Motor neuron (in vitro differentiated cells): Measurements from ENCODE around the gene IGSF8. TPM values are rescaled to one million over a fixed set of nuclear protein-coding genes. Genes with fewer than 3 reads are reported as not detected.

Source experiments
- ATAC-seq, 8 experiments: fragments of 200-7000 bp; cut with Tn5 transposase; replicated peaks in 6 of 8; 2 replicates each; pipeline ENCODE4 v1.8.0; 2021; ENCODE audit warnings: mild to moderate bottlenecking in 8 of 8, moderate library complexity in 8 of 8
- H3K27ac ChIP-seq, 2 donors: fragments of 250-450 bp; sonication (Bioruptor Pico); 2 replicates each; pipeline ENCODE4 v1.9.0; 2021; ENCODE audit warnings: antibody characterized with exemption in 2 of 2, mild to moderate bottlenecking in 2 of 2, moderate library complexity in 1 of 2
- H3K4me1 ChIP-seq, 2 donors: fragments of 250-450 bp; sonication (Bioruptor Pico); replicated peaks in 1 of 2; 2 replicates each; pipeline ENCODE4 v1.6.1; 2021; ENCODE audit warnings: antibody characterized with exemption in 2 of 2, mild to moderate bottlenecking in 2 of 2, moderate library complexity in 1 of 2
- H3K4me3 ChIP-seq, 5 donors: fragments of 250-450 bp; sonication (Bioruptor Pico); 2 replicates each; pipeline ENCODE4 v1.9.0; 2021; ENCODE audit warnings: antibody characterized with exemption in 5 of 5, mild to moderate bottlenecking in 5 of 5, moderate library complexity in 4 of 5
- WGBS, 10 experiments: fragments of 450-650 bp; shearing (Covaris generic); methylation state at CpG; one replicate each; pipeline ENCODE4 v1.0.0; 2022; 5-methylcytosine and 5-hydroxymethylcytosine counted together
- in situ Hi-C, 9 experiments: fragments of 400-800 bp; cut with MboI; loops; one replicate each; pipeline ENCODE4 v1.15.0; 2021; ENCODE audit warnings: low sequenced_read_pairs in 9 of 9, low pct_unique_long_range_greater_than_20kb in 2 of 9; ENCODE audit not compliant: unreplicated experiment in 9 of 9
- total RNA-seq, 8 experiments: library from RNA; unstranded; fragments of 300-600 nt; gene quantifications; 2 replicates each; pipeline versions ENCODE4 v1.2.3 to v1.2.4, GENCODE V29; 2022

The IGSF8 gene
- total RNA-seq, 8 experiments from 2014 or later, result 18.6 to 47.4 (median 39.4) TPM

DNA sequence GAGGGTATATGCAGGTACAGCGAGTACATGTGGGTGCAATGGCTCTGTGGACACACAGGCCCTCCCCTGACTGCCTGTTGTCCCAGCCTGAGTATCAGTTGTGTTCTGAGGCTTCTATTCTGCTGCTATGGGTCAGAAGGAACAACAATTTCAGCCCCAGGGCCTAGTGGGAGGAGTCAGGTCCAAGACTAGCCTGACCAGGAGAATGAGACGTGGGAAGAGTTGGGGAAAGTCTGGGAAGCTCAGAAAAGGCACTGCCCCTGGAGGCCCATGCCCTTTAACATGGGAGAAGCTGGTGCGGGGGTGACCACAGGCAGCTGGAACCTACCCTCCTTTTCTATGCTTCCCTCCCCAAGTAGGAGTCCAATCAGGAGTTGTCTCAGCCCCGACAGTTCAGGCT lies 7.7 kb downstream of the IGSF8 start:
- in situ Hi-C loops, result loop anchor here in 3 of 9 experiments (25.0 kb wide), 3 partner anchors 122 to 272 kb away; partner anchors contain the start of genes IGSF9 (in 2 of the 3), TAGLN2 (in 2 of the 3), NHLH1 (in 1 of the 3) and PEA15 (in 1 of the 3)
- H3K4me3 ChIP-seq, result no peak overlapping the region
- 17 to 100% (median 89%) methylated on average over 1 to 3 of the region's 4 CpGs; no CpG with 5 or more reads in 5 of the 10 experiments for WGBS, 10 experiments
- ATAC-seq, result peak in 3 of 8 experiments; percentile 28 to 51 (median 49)
- H3K27ac ChIP-seq, result no peak overlapping the region
- H3K4me1 ChIP-seq, result peaks cover 8 to 11% of the 10 kb centered on the region in 2 donors

DNA sequence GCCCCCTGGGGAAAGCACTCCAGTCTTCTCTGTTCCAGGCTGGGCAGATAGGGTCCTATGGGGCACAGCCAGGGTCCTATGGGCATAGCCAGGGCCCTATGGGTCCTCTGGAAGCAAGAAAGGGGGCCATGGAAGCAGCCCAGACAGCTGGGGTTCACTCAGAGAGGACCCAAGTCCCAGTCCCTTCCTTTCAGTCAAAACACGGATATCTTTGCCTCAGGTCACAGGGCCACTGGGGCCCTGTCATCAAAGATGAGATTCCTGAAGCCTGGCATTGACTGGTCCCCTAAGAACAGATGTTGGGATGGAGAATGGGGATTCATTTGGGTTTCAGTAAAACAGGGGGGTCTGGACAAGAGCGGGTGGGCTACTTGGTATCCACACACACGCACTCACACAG lies 8.5 kb downstream of the IGSF8 start:
- H3K27ac ChIP-seq, result no peak overlapping the region
- no peak for ATAC-seq
- H3K4me1 ChIP-seq, result peaks cover 3 to 7% of the 10 kb centered on the region in 2 donors
- in situ Hi-C loops, result loop anchor here in 3 of 9 experiments (25.0 kb wide), 3 partner anchors 122 to 272 kb away; partner anchors contain the start of genes IGSF9 (in 2 of the 3), TAGLN2 (in 2 of the 3), NHLH1 (in 1 of the 3) and PEA15 (in 1 of the 3)
- 65 to 100% (median 83%) methylated on average over 1 to 3 of the region's 3 CpGs; no CpG with 5 or more reads in 3 of the 10 experiments for WGBS, 10 experiments
- H3K4me3 ChIP-seq, result no peak overlapping the region

DNA sequence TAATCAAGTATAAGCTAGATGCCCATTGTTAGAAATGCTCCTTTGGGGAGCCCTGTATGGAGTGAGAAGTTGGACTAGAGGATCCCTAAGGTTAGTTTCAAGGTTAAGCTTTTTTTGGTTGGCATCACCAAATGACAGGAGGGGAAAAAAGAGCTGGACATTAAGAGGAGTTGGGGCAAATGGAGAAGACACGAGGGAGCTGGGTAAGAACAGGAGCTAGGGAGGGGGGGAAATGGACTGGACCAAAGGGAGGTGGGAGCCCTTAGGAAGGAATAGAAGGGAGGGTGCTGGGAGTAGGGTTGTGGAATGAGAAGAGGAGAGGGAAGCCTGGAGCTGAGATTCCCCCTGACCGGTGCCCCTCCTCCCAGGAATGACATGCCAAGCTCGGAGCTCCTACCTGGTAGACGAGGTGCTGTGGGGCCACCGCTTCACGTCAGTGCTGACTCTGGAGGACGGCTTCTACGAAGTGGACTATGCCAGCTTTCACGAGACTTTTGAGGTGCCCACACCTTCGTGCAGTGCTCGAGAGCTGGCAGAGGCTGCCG lies 11.2 kb downstream of the IGSF8 start:
- in situ Hi-C loops, result loop anchor here in 3 of 9 experiments (25.0 kb wide), 3 partner anchors 125 to 275 kb away; partner anchors contain the start of genes IGSF9 (in 2 of the 3), TAGLN2 (in 2 of the 3), NHLH1 (in 1 of the 3) and PEA15 (in 1 of the 3)
- Histone ChIP-seq H3K4me1 (peaks cover 3 to 7% of the 10 kb centered on the region in 2 donors), H3K27ac (no peak overlapping the region), H3K4me3 (no peak overlapping the region)
- WGBS, 10 experiments, result 20 to 100% (median 90%) methylated on average over 1 to 5 of the region's 12 CpGs; no CpG with 5 or more reads in 3 of the 10 experiments
- no peak for ATAC-seq

DNA sequence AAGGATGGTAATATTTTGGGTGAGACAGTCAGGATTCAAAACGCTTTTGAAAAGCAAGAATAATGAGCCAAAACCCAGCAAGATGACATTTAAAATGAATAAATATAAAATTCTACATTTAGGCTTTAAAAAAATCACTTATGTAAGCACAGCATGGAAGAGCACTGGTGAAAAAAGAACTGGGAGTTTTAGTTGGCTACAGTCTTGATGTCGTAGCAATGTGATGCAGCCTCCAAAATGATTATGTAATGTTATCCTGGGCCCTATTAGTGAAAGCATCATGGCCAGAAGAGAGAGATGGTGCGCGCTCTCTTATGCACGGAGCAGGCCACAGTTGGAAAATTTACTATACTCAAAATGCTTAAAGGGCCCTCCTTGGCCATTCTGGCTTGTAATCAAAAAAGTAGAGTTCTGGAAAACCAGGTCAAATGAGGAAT lies 11.9 kb downstream of the IGSF8 start:
- Histone ChIP-seq H3K4me3 (no peak overlapping the region), H3K4me1 (peaks cover 9 to 12% of the 10 kb centered on the region in 2 donors), H3K27ac (no peak overlapping the region)
- in situ Hi-C loops, result loop anchor here in 3 of 9 experiments (25.0 kb wide), 3 partner anchors 126 to 276 kb away; partner anchors contain the start of genes IGSF9 (in 2 of the 3), TAGLN2 (in 2 of the 3), NHLH1 (in 1 of the 3) and PEA15 (in 1 of the 3)
- 0 to 86% (median 61%) methylated on average over 1 to 5 of the region's 5 CpGs for WGBS, 10 experiments
- no peak for ATAC-seq

DNA sequence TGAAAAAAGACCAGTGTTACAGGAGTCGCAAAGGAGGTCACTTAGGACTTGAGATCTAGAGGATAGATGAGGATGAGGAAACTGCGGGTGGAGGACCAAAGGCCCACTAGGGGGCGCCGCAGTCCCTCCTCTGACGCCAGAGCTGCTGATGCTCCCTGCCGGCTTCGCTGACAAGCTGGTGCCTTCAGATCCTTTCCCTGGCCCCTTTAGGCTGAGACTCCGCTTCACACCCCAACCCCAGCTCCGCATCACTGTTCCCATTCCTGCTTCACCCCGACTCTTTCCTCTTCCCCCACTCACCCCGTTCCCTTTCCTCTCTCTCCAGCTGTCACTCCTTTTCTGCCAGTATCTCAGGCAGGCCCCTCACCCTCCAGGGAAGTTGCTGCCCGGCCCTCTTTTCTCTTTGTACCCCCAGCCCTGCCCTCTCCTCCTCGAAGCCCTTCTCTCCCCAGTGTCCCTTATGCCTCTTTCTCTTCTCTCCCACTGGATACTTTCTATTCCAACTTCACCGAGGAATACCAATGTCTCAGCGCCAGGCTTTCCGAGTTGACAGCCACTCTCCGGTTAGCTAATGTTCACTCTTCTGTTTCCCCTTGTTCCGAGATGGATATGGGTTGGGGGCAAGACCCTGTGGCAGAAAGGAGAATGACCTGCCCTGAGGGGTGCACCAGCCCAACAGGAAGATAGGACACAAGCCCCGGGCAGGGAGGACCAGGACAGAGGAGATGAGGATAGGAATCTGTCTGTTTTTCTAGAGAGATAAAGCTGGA lies 12.5 kb downstream of the IGSF8 start:
- Histone ChIP-seq H3K4me1 (peaks cover 13 to 15% of the 10 kb centered on the region in 2 donors), H3K4me3 (no peak overlapping the region), H3K27ac (no peak overlapping the region)
- in situ Hi-C loops, result loop anchor here in 3 of 9 experiments (25.0 kb wide), 3 partner anchors 126 to 276 kb away; partner anchors contain the start of genes IGSF9 (in 2 of the 3), TAGLN2 (in 2 of the 3), NHLH1 (in 1 of the 3) and PEA15 (in 1 of the 3)
- WGBS, 10 experiments, result 18 to 100% (median 48%) methylated on average over 1 to 11 of the region's 19 CpGs
- peak; percentile 49 to 92 (median 58) for ATAC-seq

DNA sequence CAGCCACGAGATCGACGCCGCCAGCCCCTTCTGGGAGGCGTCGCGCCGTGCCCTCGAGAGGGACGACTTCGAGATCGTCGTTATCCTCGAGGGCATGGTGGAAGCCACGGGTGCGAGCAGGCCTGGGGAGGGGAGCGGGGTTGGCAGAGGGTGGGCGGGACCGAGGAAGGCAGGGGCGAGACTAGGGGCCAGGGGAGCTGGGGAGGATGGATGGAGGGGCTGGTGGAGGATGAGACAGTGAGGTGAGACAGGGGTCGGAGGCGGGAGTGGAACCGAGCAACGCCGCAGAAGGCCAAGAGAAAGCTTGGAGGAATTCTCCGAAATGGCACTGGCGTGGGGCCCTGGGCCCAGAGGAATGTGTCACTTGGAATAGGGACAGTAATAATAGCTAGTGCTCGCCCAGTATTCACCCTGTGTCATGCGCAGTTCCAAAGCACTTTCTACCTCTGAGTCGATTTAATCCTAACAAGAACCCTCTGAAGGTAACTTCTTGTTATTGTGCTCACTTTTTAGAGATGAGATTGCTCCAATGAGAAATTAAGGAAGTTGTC lies 13.6 kb downstream of the IGSF8 start:
- WGBS, 10 experiments, result 64 to 100% (median 94%) methylated on average over 1 to 7 of the region's 30 CpGs; no CpG with 5 or more reads in 4 of the 10 experiments
- no peak for ATAC-seq
- in situ Hi-C loops, result loop anchor here in 3 of 9 experiments (25.0 kb wide), 3 partner anchors 127 to 277 kb away; partner anchors contain the start of genes IGSF9 (in 2 of the 3), TAGLN2 (in 2 of the 3), NHLH1 (in 1 of the 3) and PEA15 (in 1 of the 3)
- H3K27ac ChIP-seq, result no peak overlapping the region
- no peak overlapping the region for H3K4me3 ChIP-seq
- peaks cover 17 to 19% of the 10 kb centered on the region in 2 donors for H3K4me1 ChIP-seq

DNA sequence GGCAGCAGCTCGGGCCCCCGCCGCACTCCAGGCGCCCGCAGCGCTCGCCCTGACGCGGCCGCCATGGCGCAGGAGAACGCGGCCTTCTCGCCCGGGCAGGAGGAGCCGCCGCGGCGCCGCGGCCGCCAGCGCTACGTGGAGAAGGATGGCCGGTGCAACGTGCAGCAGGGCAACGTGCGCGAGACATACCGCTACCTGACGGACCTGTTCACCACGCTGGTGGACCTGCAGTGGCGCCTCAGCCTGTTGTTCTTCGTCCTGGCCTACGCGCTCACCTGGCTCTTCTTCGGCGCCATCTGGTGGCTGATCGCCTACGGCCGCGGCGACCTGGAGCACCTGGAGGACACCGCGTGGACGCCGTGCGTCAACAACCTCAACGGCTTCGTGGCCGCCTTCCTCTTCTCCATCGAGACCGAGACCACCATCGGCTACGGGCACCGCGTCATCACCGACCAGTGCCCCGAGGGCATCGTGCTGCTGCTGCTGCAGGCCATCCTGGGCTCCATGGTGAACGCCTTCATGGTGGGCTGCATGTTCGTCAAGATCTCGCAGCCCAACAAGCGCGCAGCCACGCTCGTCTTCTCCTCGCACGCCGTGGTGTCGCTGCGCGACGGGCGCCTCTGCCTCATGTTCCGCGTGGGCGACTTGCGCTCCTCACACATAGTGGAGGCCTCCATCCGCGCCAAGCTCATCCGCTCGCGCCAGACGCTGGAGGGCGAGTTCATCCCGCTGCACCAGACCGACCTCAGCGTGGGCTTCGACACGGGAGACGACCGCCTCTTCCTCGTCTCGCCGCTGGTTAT lies 14.2 kb downstream of the IGSF8 start:
- in situ Hi-C loops, result loop anchor here in 3 of 9 experiments (25.0 kb wide), 3 partner anchors 128 to 278 kb away; partner anchors contain the start of genes IGSF9 (in 2 of the 3), TAGLN2 (in 2 of the 3), NHLH1 (in 1 of the 3) and PEA15 (in 1 of the 3)
- H3K27ac ChIP-seq, result no peak overlapping the region
- WGBS, 10 experiments, result 5 to 79% (median 70%) methylated on average over 4 to 56 of the region's 96 CpGs; no CpG with 5 or more reads in 3 of the 10 experiments
- H3K4me3 ChIP-seq, result peak overlapping the region in 4 of 5 donors; percentile 9 to 24 (median 18)
- peak in 4 of 8 experiments; percentile 10 to 83 (median 54) for ATAC-seq
- peaks cover 17 to 19% of the 10 kb centered on the region in 2 donors for H3K4me1 ChIP-seq

DNA sequence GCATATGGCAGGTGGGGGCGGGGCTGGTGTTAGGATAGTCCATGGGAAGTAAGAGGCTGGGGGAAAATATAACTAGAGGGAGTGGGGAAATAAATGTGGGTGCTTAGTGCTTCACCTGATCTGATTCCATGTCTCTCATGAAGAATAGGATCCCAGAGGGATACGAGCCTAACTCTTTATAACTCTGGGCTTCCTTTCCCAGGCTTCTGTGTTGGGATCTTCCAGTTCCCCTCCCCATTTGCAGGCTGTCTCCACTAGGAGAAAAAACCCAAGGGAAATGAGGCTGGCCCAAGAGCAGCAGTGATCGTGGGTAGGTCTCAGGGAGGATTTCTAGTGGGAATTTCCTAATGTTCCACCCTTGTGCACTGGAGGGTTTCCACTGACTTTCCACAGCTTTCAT lies 15.5 kb downstream of the IGSF8 start:
- peaks cover 17 to 19% of the 10 kb centered on the region in 2 donors for H3K4me1 ChIP-seq
- no peak overlapping the region for H3K4me3 ChIP-seq
- H3K27ac ChIP-seq, result no peak overlapping the region
- in situ Hi-C loops, result loop anchor here in 3 of 9 experiments (25.0 kb wide), 3 partner anchors 129 to 279 kb away; partner anchors contain the start of genes IGSF9 (in 2 of the 3), TAGLN2 (in 2 of the 3), NHLH1 (in 1 of the 3) and PEA15 (in 1 of the 3)
- 0 to 100% (median 52%) methylated on average over 1 to 3 of the region's 3 CpGs; no CpG with 5 or more reads in 3 of the 10 experiments for WGBS, 10 experiments
- ATAC-seq, result no peak

DNA sequence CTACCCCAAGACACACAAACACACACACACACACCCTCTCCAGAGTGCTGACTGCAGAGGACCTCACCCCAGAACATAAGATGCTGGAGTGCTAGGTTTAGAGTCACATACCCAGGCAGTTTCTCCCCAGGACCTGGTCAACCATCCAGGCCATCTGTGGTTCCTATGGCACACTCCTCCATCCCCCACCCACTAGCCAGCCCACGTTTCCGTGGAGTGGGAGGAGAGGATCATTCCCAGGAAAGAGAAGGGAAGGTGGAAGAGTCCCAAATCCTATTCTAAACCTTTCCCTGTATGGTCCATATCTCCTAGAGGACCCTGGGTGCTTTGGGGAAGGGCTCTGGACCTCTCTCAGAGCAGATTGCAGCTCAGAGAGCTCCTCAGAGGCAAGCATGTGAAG lies 15.9 kb downstream of the IGSF8 start:
- in situ Hi-C loops, result loop anchor here in 3 of 9 experiments (25.0 kb wide), 3 partner anchors 130 to 280 kb away; partner anchors contain the start of genes IGSF9 (in 2 of the 3), TAGLN2 (in 2 of the 3), NHLH1 (in 1 of the 3) and PEA15 (in 1 of the 3)

DNA sequence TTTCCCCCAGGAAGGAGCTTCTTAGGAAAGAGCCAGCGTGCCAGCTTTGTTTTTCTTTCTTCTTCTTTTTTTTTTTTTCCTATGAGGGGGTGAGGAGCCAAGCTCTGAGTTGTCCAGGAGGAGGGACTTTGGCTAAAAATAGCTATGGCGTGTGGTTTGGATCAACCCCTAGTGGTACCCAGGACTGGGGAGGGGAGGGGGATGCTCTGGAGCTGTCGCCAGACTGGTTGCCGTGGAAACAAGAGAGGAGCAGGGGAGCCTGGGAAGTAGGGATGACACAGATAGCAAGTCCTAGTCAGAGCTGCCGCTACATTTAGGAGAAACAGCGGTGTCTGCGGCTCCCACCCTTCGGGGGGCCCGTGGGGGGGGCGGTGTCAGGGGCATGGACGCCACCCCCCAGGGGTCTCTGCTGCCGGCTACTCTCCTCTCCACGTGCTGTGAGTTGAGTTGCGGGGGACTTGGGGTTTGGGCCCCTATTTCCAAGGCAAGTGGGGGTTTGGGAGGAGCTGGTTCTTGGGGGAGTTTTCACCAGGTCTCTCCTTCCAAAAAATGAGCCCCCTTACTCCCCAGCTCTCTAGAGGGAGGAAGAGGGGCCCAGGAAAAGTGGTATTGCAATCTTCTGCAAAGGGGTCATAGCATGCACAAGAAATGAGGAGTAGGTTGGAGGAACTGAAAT lies 17.0 kb downstream of the IGSF8 start, which contains the start of gene KCNJ9:
TSS of gene KCNJ9 (plus strand) at position 278 of the 676 bp plus-strand sequence. CDS start 2,493 bp downstream, outside the sequence.
- Histone ChIP-seq H3K4me1 (peaks cover 17 to 19% of the 10 kb centered on the region in 2 donors), H3K27ac (no peak within 1 kb of the TSS), H3K4me3 (peak within 1 kb of the TSS; percentile 14 to 35 (median 29))
- in situ Hi-C loops, result loop anchor here in 3 of 9 experiments (25.0 kb wide), 3 partner anchors 131 to 281 kb away; partner anchors contain the start of genes IGSF9 (in 2 of the 3), TAGLN2 (in 2 of the 3), NHLH1 (in 1 of the 3) and PEA15 (in 1 of the 3)
- ATAC-seq, result peak in 5 of 8 experiments; percentile 95 to 98 (median 96)
- 0 to 35% (median 19%) methylated on average over 2 to 7 of the region's 14 CpGs; no CpG with 5 or more reads in 3 of the 10 experiments for WGBS, 10 experiments

More for the DNA sequence above, 15.9 kb downstream of the IGSF8 start:
- 50% methylated on average over 2 of the region's 2 CpGs; no CpG with 5 or more reads in 8 of the 10 experiments for WGBS, 10 experiments
- no peak for ATAC-seq
- Histone ChIP-seq H3K4me3 (no peak overlapping the region), H3K4me1 (peaks cover 17 to 19% of the 10 kb centered on the region in 2 donors), H3K27ac (no peak overlapping the region)
